ENCODE measurements around the gene CD109. TPM values are rescaled to one million over a fixed set of nuclear protein-coding genes. Genes with fewer than 3 reads are reported as not detected.
"Not testable (repeated sequence)": the region's sequence is repeated elsewhere in the genome, so short reads cannot be mapped to it uniquely, and the experiment has no call there.

CD109 gene
- total RNA-seq, 1 experiment from 2014 or later: 39.3 TPM

GRCh38 chr6:73784726-73785505, 88.9 kb downstream of the CD109 start:
- DNase-seq (ENCODE audit: low read depth): no peak

GRCh38 chr6:73790574-73790973, 94.6 kb downstream of the CD109 start:
- DNase-seq (ENCODE audit: low read depth): no peak

- DNase-seq (ENCODE audit: low read depth): no peak
Measured at GRCh38 chr6:73791336-73791735, 95.3 kb downstream of the CD109 start.

GRCh38 chr6:73792738-73793137, 96.7 kb downstream of the CD109 start:
- no peak for DNase-seq (ENCODE audit: low read depth)

- peak; percentile 21 for DNase-seq (ENCODE audit: low read depth)
Measured at GRCh38 chr6:73796881-73797280, 100.9 kb downstream of the CD109 start.

GRCh38 chr6:73797861-73798260, 101.9 kb downstream of the CD109 start:
- peak; percentile 36 for DNase-seq (ENCODE audit: low read depth)

GRCh38 chr6:73798592-73798991, 102.6 kb downstream of the CD109 start:
- peak; percentile 95 for DNase-seq (ENCODE audit: low read depth)

- DNase-seq (ENCODE audit: low read depth): no peak
Measured at GRCh38 chr6:73800997-73801396, 105.0 kb downstream of the CD109 start.

- no peak for DNase-seq (ENCODE audit: low read depth)
Measured at GRCh38 chr6:73801652-73802268, 105.8 kb downstream of the CD109 start.

- peak; percentile 16 for DNase-seq (ENCODE audit: low read depth)
Measured at GRCh38 chr6:73802366-73802765, 106.4 kb downstream of the CD109 start.

GRCh38 chr6:73803562-73804241, 107.7 kb downstream of the CD109 start:
- DNase-seq (ENCODE audit: low read depth): peak; percentile 92

- not testable (repeated sequence) for DNase-seq (ENCODE audit: low read depth)
Measured at GRCh38 chr6:73805221-73805620, 109.2 kb downstream of the CD109 start.

- not testable (repeated sequence) for DNase-seq (ENCODE audit: low read depth)
Measured at GRCh38 chr6:73805982-73806381, 110.0 kb downstream of the CD109 start.

GRCh38 chr6:73811706-73812105, 115.7 kb downstream of the CD109 start:
- DNase-seq (ENCODE audit: low read depth): no peak

GRCh38 chr6:73817253-73817652, 121.2 kb downstream of the CD109 start:
- DNase-seq (ENCODE audit: low read depth): no peak

- DNase-seq (ENCODE audit: low read depth): no peak
Measured at GRCh38 chr6:73823046-73823735, 127.2 kb downstream of the CD109 start.

GRCh38 chr6:73823832-73824231, 127.8 kb downstream of the CD109 start:
- DNase-seq (ENCODE audit: low read depth): no peak

GRCh38 chr6:73826571-73826970, 130.6 kb downstream of the CD109 start:
- DNase-seq (ENCODE audit: low read depth): no peak

- DNase-seq (ENCODE audit: low read depth): no peak
Measured at GRCh38 chr6:73830119-73830518, 134.1 kb downstream of the CD109 start.

GRCh38 chr6:73832313-73832712, 136.3 kb downstream of the CD109 start:
- no peak for DNase-seq (ENCODE audit: low read depth)

- not testable (repeated sequence) for DNase-seq (ENCODE audit: low read depth)
Measured at GRCh38 chr6:73844696-73845095, 148.7 kb downstream of the CD109 start.

GRCh38 chr6:73851048-73851447, 155.0 kb downstream of the CD109 start:
- DNase-seq (ENCODE audit: low read depth): not testable (repeated sequence)

All from M059J (cell line).